ENCODE measurements around the gene TRIP4. TPM values are rescaled to one million over a fixed set of nuclear protein-coding genes. Genes with fewer than 3 reads are reported as not detected.
A peak's percentile ranks its signal among the peaks of the same experiment; 100 is the strongest.
"Not testable (repeated sequence)": the region's sequence is repeated elsewhere in the genome, so short reads cannot be mapped to it uniquely, and the experiment has no call there.

The TRIP4 gene
- total RNA-seq, 1 experiment from 2014 or later = 19.8 TPM

GRCh38 chr15:64485796-64486195, 98.2 kb downstream of the TRIP4 start:
- ChIA-PET CTCF (no interaction called here), POLR2A (interaction anchor here (0.6 to 0.7 kb wide), 2 partner anchors 82 to 122 kb away, joined by 3 read pairs; no protein-coding TSS in a partner anchor)
- no peak for DNase-seq (ENCODE audit: unreplicated experiment)
- no peak for TF ChIP-seq CTCF (IDR thresholded peaks at IDR 0.05; ENCODE audit: unreplicated experiment)
- Mint-ChIP-seq H3K27me3 (ENCODE audit: insufficient read depth, unreplicated experiment) (no peaks in the 10 kb centered on the region), H3K4me1 (ENCODE audit: insufficient read depth, unreplicated experiment) (no peaks in the 10 kb centered on the region), H3K9me3 (ENCODE audit: unreplicated experiment) (no peaks in the 10 kb centered on the region), H3K4me3 (ENCODE audit: unreplicated experiment) (no peak overlapping the region), H3K27ac (ENCODE audit: low read depth, unreplicated experiment) (no peak overlapping the region), H3K36me3 (ENCODE audit: insufficient read depth, unreplicated experiment) (peaks cover 20% of the 10 kb centered on the region)
- intact Hi-C loops (cut with micrococcal nuclease) = no loop called here
- BruUV-seq (replicated peaks) = no TSS peak

GRCh38 chr15:64490598-64491259, 103.1 kb downstream of the TRIP4 start:
- CTCF ChIA-PET = interaction anchor here (0.6 to 1.2 kb wide), 2 partner anchors 141 to 163 kb away, joined by 4 to 5 read pairs; no protein-coding TSS in a partner anchor
- no TSS peak for BruUV-seq (replicated peaks)
- Mint-ChIP-seq H3K36me3 (ENCODE audit: insufficient read depth, unreplicated experiment) (peaks cover 6% of the 10 kb centered on the region), H3K27ac (ENCODE audit: low read depth, unreplicated experiment) (no peak overlapping the region), H3K9me3 (ENCODE audit: unreplicated experiment) (no peaks in the 10 kb centered on the region), H3K4me1 (ENCODE audit: insufficient read depth, unreplicated experiment) (peaks cover 7% of the 10 kb centered on the region), H3K27me3 (ENCODE audit: insufficient read depth, unreplicated experiment) (no peaks in the 10 kb centered on the region), H3K4me3 (ENCODE audit: unreplicated experiment) (no peak overlapping the region)
- intact Hi-C loops (cut with micrococcal nuclease) = no loop called here
- no peak for TF ChIP-seq CTCF (IDR thresholded peaks at IDR 0.05; ENCODE audit: unreplicated experiment)
- POLR2A ChIA-PET = interaction anchor here (1.2 kb wide), 1 partner anchor 18 kb away, joined by 4 read pairs; no protein-coding TSS in a partner anchor
- DNase-seq (ENCODE audit: unreplicated experiment) = no peak

GRCh38 chr15:64493641-64494040, 106.0 kb downstream of the TRIP4 start:
- peak overlapping the region; percentile 42 for H3K27ac Mint-ChIP-seq (ENCODE audit: low read depth, unreplicated experiment)
- H3K36me3 Mint-ChIP-seq (ENCODE audit: insufficient read depth, unreplicated experiment) = peaks cover 8% of the 10 kb centered on the region
- CTCF ChIA-PET = interaction anchor here (0.6 kb wide), 1 partner anchor 18 kb away, joined by 4 read pairs; no protein-coding TSS in a partner anchor
- POLR2A ChIA-PET = no interaction called here
- intact Hi-C loops (cut with micrococcal nuclease) = no loop called here
- no peak for TF ChIP-seq CTCF (IDR thresholded peaks at IDR 0.05; ENCODE audit: unreplicated experiment)
- H3K9me3 Mint-ChIP-seq (ENCODE audit: unreplicated experiment) = no peaks in the 10 kb centered on the region
- H3K4me3 Mint-ChIP-seq (ENCODE audit: unreplicated experiment) = no peak overlapping the region
- DNase-seq (ENCODE audit: unreplicated experiment) = no peak
- peaks cover 7% of the 10 kb centered on the region for H3K4me1 Mint-ChIP-seq (ENCODE audit: insufficient read depth, unreplicated experiment)
- H3K27me3 Mint-ChIP-seq (ENCODE audit: insufficient read depth, unreplicated experiment) = no peaks in the 10 kb centered on the region
- no TSS peak for BruUV-seq (replicated peaks)

GRCh38 chr15:64495968-64496367, 108.3 kb downstream of the TRIP4 start:
- H3K27ac Mint-ChIP-seq (ENCODE audit: low read depth, unreplicated experiment); H3K4me3 Mint-ChIP-seq (ENCODE audit: unreplicated experiment); H3K4me1 Mint-ChIP-seq (ENCODE audit: insufficient read depth, unreplicated experiment); BruUV-seq (replicated peaks); POLR2A ChIA-PET; intact Hi-C loops (cut with micrococcal nuclease); DNase-seq (ENCODE audit: unreplicated experiment); H3K27me3 Mint-ChIP-seq (ENCODE audit: insufficient read depth, unreplicated experiment); H3K9me3 Mint-ChIP-seq (ENCODE audit: unreplicated experiment): not testable (repeated sequence)
- peaks cover 14% of the 10 kb centered on the region for H3K36me3 Mint-ChIP-seq (ENCODE audit: insufficient read depth, unreplicated experiment)
- CTCF ChIA-PET = interaction anchor here (0.6 kb wide), 1 partner anchor 12 kb away, joined by 4 read pairs; no protein-coding TSS in a partner anchor
